DOHH2 (cell line): ENCODE results near the gene PDIA2.

ENCODE experiments used
- H3F3A ChIP-seq: fragments of 200-600 bp; sonication (generic), shearing (Covaris generic); 2 replicates; pipeline ENCODE4 v1.6.0; 2016; ENCODE audit warnings: antibody characterized with exemption, mild to moderate bottlenecking; ENCODE audit not compliant: control insufficient read depth, insufficient read depth
- H3K27ac ChIP-seq: fragments of 200-600 bp; sonication (generic); 2 replicates; pipeline ENCODE4 v1.5.1; 2014; ENCODE audit warnings: low read depth, mild to moderate bottlenecking, low read length, moderate library complexity
- H3K27me3 ChIP-seq: fragments of 200-600 bp; sonication (generic); 2 replicates; pipeline ENCODE4 v1.6.1; 2014; ENCODE audit warnings: mild to moderate bottlenecking, low read length, mixed read lengths; ENCODE audit not compliant: control insufficient read depth
- H3K36me3 ChIP-seq: fragments of 200-600 bp; sonication (generic); 2 replicates; pipeline ENCODE4 v1.6.1; 2014; ENCODE audit warnings: mild to moderate bottlenecking, low read length, moderate library complexity, mixed read lengths; ENCODE audit not compliant: control insufficient read depth
- H3K4me1 ChIP-seq: fragments of 200-600 bp; sonication (generic); 2 replicates; pipeline ENCODE4 v1.6.1; 2014; ENCODE audit warnings: mild to moderate bottlenecking, low read length, mixed read lengths; ENCODE audit not compliant: control insufficient read depth
- H3K4me2 ChIP-seq: fragments of 200-600 bp; sonication (generic); 2 replicates; pipeline ENCODE4 v1.6.0; 2014; ENCODE audit warnings: mild to moderate bottlenecking, low read length, moderate library complexity
- H3K4me3 ChIP-seq: fragments of 200-600 bp; sonication (generic); 2 replicates; pipeline ENCODE4 v1.5.1; 2014; ENCODE audit warnings: mild to moderate bottlenecking, low read length, mixed read lengths
- H3K79me2 ChIP-seq: fragments of 200-600 bp; sonication (generic); 2 replicates; pipeline ENCODE4 v1.6.1; 2014; ENCODE audit warnings: mild to moderate bottlenecking, low read length, mixed read lengths; ENCODE audit not compliant: control insufficient read depth
- H3K9me2 ChIP-seq: fragments of 200-600 bp; sonication (generic); replicated peaks from 2 replicates; pipeline ENCODE4 v1.6.1; 2014; ENCODE audit warnings: mild to moderate bottlenecking, low read length, mixed read lengths; ENCODE audit not compliant: control insufficient read depth
- H3K9me3 ChIP-seq: fragments of 200-600 bp; sonication (generic); 2 replicates; pipeline ENCODE4 v1.6.1; 2014; ENCODE audit warnings: antibody characterized with exemption, low read length, mixed read lengths; ENCODE audit not compliant: control insufficient read depth, insufficient read depth
- H4K20me1 ChIP-seq: fragments of 200-600 bp; sonication (generic); 2 replicates; pipeline ENCODE4 v1.6.0; 2014; ENCODE audit warnings: low read depth, mild to moderate bottlenecking, antibody characterized with exemption, low read length, moderate library complexity; ENCODE audit not compliant: control insufficient read depth, insufficient read depth
- EZH2phosphoT487 ChIP-seq: fragments of 200-600 bp; sonication (generic); IDR thresholded peaks from 2 replicates; pipeline ENCODE4 v1.6.1; 2017; ENCODE audit warnings: borderline replicate concordance, mild to moderate bottlenecking, antibody characterized with exemption, low read length, moderate library complexity, mixed read lengths
- TF ChIP-seq, protein P1 (sequence below): fragments of 200-600 bp; sonication (generic); IDR thresholded peaks from one replicate; pipeline ENCODE4 v1.5.1; 2014; ENCODE audit warnings: antibody characterized with exemption, mild to moderate bottlenecking, low read depth, low read length; ENCODE audit not compliant: poor library complexity, severe bottlenecking

The PDIA2 gene

GRCh38 chr16:279531-279930 is 3.4 kb upstream of the PDIA2 start:
- H3K79me2 ChIP-seq, result no peaks in the 10 kb centered on the region
- no peaks in the 10 kb centered on the region for H3K9me2 ChIP-seq
- peaks cover 16% of the 10 kb centered on the region for H3K27me3 ChIP-seq
- no peaks in the 10 kb centered on the region for H4K20me1 ChIP-seq
- no peak overlapping the region for H3K4me3 ChIP-seq
- no peak overlapping the region for H3K27ac ChIP-seq
- H3K9me3 ChIP-seq, result no peaks in the 10 kb centered on the region
- H3K4me2 ChIP-seq, result no peak overlapping the region
- no peaks in the 10 kb centered on the region for H3F3A ChIP-seq
- peaks cover 3% of the 10 kb centered on the region; the same call in 1 of the 2 replicates for H3K4me1 ChIP-seq
- TF ChIP-seq EZH2phosphoT487, result no peak
- TF ChIP-seq, protein P1, sequence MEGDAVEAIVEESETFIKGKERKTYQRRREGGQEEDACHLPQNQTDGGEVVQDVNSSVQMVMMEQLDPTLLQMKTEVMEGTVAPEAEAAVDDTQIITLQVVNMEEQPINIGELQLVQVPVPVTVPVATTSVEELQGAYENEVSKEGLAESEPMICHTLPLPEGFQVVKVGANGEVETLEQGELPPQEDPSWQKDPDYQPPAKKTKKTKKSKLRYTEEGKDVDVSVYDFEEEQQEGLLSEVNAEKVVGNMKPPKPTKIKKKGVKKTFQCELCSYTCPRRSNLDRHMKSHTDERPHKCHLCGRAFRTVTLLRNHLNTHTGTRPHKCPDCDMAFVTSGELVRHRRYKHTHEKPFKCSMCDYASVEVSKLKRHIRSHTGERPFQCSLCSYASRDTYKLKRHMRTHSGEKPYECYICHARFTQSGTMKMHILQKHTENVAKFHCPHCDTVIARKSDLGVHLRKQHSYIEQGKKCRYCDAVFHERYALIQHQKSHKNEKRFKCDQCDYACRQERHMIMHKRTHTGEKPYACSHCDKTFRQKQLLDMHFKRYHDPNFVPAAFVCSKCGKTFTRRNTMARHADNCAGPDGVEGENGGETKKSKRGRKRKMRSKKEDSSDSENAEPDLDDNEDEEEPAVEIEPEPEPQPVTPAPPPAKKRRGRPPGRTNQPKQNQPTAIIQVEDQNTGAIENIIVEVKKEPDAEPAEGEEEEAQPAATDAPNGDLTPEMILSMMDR, result no peak
- H3K36me3 ChIP-seq, result no peaks in the 10 kb centered on the region

DNA sequence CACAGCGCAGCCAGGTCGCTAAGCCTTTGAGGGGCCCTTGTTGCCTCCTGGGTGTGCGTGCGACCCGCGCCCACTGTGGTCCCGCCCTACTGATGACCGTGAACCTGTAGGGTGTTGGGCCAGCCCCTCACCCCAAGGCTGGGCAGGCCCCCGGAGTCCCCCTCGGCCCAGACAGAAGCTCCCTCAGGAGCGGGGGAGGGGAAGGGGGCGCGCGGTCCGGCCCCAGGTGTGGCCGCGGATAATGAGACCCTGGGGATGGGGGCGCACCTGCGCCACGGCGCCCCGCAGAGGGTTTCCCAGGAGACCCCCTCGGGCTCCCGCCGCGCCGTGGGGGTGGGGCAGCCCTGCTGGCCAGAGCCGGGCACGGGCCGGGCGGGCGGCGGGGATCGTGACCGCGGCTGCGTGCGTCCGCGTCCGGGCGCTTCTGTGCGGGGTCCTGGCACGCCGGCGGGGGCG is 2.9 kb upstream of the PDIA2 start:
- Histone ChIP-seq H3K4me2 (no peak overlapping the region), H3K27me3 (peaks cover 11% of the 10 kb centered on the region), H3F3A (no peaks in the 10 kb centered on the region), H3K4me1 (peaks cover 5% of the 10 kb centered on the region), H3K36me3 (no peaks in the 10 kb centered on the region), H3K9me3 (no peaks in the 10 kb centered on the region), H4K20me1 (no peaks in the 10 kb centered on the region), H3K9me2 (no peaks in the 10 kb centered on the region), H3K79me2 (no peaks in the 10 kb centered on the region), H3K27ac (no peak overlapping the region), H3K4me3 (no peak overlapping the region)
- TF ChIP-seq, protein P1, result no peak
- no peak for TF ChIP-seq EZH2phosphoT487

DNA sequence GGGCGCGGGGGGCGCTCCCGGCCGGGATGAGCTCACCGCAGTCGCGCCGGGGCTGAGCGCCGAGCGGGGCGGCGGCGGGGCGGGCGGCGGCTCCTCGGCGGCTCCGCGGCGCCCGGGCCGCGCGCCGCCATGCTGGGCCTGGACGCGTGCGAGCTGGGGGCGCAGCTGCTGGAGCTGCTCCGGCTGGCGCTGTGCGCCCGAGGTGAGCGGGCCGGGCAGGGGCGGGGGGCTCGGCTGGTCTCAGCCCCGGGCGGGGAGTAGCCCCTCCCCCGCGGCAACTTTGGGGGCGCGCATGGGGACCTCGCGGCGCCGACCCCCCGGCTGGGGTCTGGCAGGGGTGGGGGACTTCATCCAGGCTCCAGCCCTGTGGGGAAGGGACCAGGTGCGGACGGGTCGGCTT is 2.4 kb upstream of the PDIA2 start, which contains the start of gene ARHGDIG:
ARHGDIG (plus strand) TSS at position 40 of the 400 bp plus-strand sequence; CDS start at position 130, 90 bp downstream.
- Histone ChIP-seq H3K36me3 (no peaks in the 10 kb centered on the region), H3K9me2 (no peaks in the 10 kb centered on the region), H3F3A (no peaks in the 10 kb centered on the region), H4K20me1 (no peaks in the 10 kb centered on the region), H3K4me2 (no peak within 1 kb of the TSS), H3K27ac (no peak within 1 kb of the TSS), H3K9me3 (no peaks in the 10 kb centered on the region), H3K27me3 (peaks cover 8% of the 10 kb centered on the region; the same call in 1 of the 2 replicates), H3K4me1 (peaks cover 8% of the 10 kb centered on the region), H3K4me3 (no peak within 1 kb of the TSS), H3K79me2 (no peaks in the 10 kb centered on the region)
- TF ChIP-seq, protein P1, result no peak
- TF ChIP-seq EZH2phosphoT487, result no peak
